PC-3 (cell line): ENCODE measurements around the gene KRT6C. TPM values are rescaled to one million over a fixed set of nuclear protein-coding genes. Genes with fewer than 3 reads are reported as not detected.

ENCODE experiments used
- ATAC-seq: fragments of 200-7000 bp; cut with Tn5 transposase; 2 replicates; pipeline ENCODE4 v1.9.1; 2020; ENCODE audit warnings: mild to moderate bottlenecking, moderate library complexity
- BruUV-seq: library from RNA; stranded (reverse); fragments of 400-500 nt; replicated peaks from 2 replicates; lab custom pipeline; 2021; lab: Mats Ljungman, UMichigan
- CTCF ChIA-PET: fragments of 300-600 bp; sonication (Branson Sonifier 250); formaldehyde crosslinking; loops from one replicate; lab custom pipeline; 2022; ENCODE audit warnings: antibody characterized with exemption; lab: Charles Lee
- POLR2A ChIA-PET: fragments of 300-600 bp; sonication (Branson Sonifier 250); formaldehyde crosslinking; loops from one replicate; lab custom pipeline; 2022; ENCODE audit warnings: antibody characterized with exemption; ENCODE audit not compliant: unreplicated experiment; lab: Charles Lee
- DNase-seq: peaks from one replicate; pipeline ENCODE4 v3.0.0-alpha.2; 2015
- H2AFZ ChIP-seq: fragments of 300-600 bp; sonication (generic); 2 replicates; pipeline ENCODE4 v1.6.0; 2016; ENCODE audit warnings: antibody characterized with exemption, low read length
- H3F3A ChIP-seq: fragments of 300-600 bp; sonication (generic); one replicate; pipeline ENCODE4 v1.6.0; 2017; ENCODE audit warnings: antibody characterized with exemption, low read length, control low read depth, mild to moderate bottlenecking; ENCODE audit not compliant: unreplicated experiment
- H3K27ac ChIP-seq: fragments of 300-600 bp; sonication (generic); 2 replicates; pipeline ENCODE4 v1.5.1; 2016; ENCODE audit warnings: mild to moderate bottlenecking, low read length
- H3K27me3 ChIP-seq: fragments of 300-600 bp; sonication (generic); 2 replicates; pipeline ENCODE4 v1.6.1; 2016; ENCODE audit warnings: low read length, mixed read lengths
- H3K36me3 ChIP-seq: fragments of 300-600 bp; sonication (generic); 2 replicates; pipeline ENCODE4 v1.6.1; 2016; ENCODE audit warnings: low read depth, mixed run types, low read length, mixed read lengths
- H3K4me1 ChIP-seq: fragments of 300-600 bp; sonication (generic); 2 replicates; pipeline ENCODE4 v1.5.1; 2016; ENCODE audit warnings: low read length; ENCODE audit not compliant: insufficient read depth
- H3K4me2 ChIP-seq: fragments of 300-600 bp; sonication (generic); 2 replicates; pipeline ENCODE4 v1.6.0; 2016; ENCODE audit warnings: low read length
- H3K4me3 ChIP-seq: fragments of 300-600 bp; sonication (generic); 2 replicates; pipeline ENCODE4 v1.5.1; 2016; ENCODE audit warnings: mild to moderate bottlenecking, low read length, mixed read lengths
- H3K79me2 ChIP-seq: fragments of 300-600 bp; sonication (generic); 2 replicates; pipeline ENCODE4 v1.6.1; 2017; ENCODE audit warnings: low read length, mixed read lengths
- H3K9ac ChIP-seq: fragments of 300-600 bp; sonication (generic); 2 replicates; pipeline ENCODE4 v1.6.0; 2016; ENCODE audit warnings: mild to moderate bottlenecking, low read length
- H3K9me2 ChIP-seq: fragments of 300-600 bp; sonication (generic); replicated peaks from 2 replicates; pipeline ENCODE4 v1.6.1; 2016; ENCODE audit warnings: mixed run types, low read length, mixed read lengths
- H3K9me3 ChIP-seq: fragments of 300-600 bp; sonication (generic); 2 replicates; pipeline ENCODE4 v1.6.1; 2016; ENCODE audit warnings: low read length, mixed read lengths
- H4K20me1 ChIP-seq: fragments of 300-600 bp; sonication (generic); 2 replicates; pipeline ENCODE4 v1.6.1; 2016; ENCODE audit warnings: low read length, mixed read lengths
- CTCF ChIP-seq: fragments of 300-600 bp; sonication (generic); conservative IDR thresholded peaks from 2 replicates; pipeline ENCODE4 v1.5.1; 2017; ENCODE audit warnings: antibody characterized with exemption, low read depth, mild to moderate bottlenecking, low read length
- EZH2 ChIP-seq: fragments of 300-600 bp; sonication (generic); IDR thresholded peaks from one replicate; pipeline ENCODE4 v1.6.1; 2017; ENCODE audit warnings: antibody characterized with exemption, mild to moderate bottlenecking, low read length; ENCODE audit not compliant: unreplicated experiment
- EZH2phosphoT487 ChIP-seq: fragments of 300-600 bp; sonication (generic); IDR thresholded peaks from 2 replicates; pipeline ENCODE4 v1.6.1; 2018; ENCODE audit warnings: mild to moderate bottlenecking, antibody characterized with exemption, low read length, borderline replicate concordance
- intact Hi-C: fragments of 100-400 bp; cut with micrococcal nuclease; formaldehyde crosslinking; loops from 2 replicates; pipeline ENCODE4 v1.9.0; 2023
- total RNA-seq: library from RNA; depleted of rRNA; stranded (reverse); fragments of >200 nt; gene quantifications from 2 replicates; pipeline ENCODE4 v1.2.3, GENCODE V29; 2014

KRT6C gene
- total RNA-seq, 1 experiment from 2014 or later = not detected

GRCh38 chr12:52519387-52519703 lies 45.7 kb upstream of the KRT6C start:
- CTCF ChIA-PET = no interaction called here
- Histone ChIP-seq H3K4me3 (no peak overlapping the region), H3K9me3 (no peaks in the 10 kb centered on the region), H3F3A (no peaks in the 10 kb centered on the region), H2AFZ (no peak overlapping the region), H3K27ac (no peak overlapping the region), H3K9me2 (no peaks in the 10 kb centered on the region), H3K4me1 (peaks cover 27% of the 10 kb centered on the region), H3K9ac (no peak overlapping the region), H4K20me1 (no peaks in the 10 kb centered on the region), H3K4me2 (no peak overlapping the region), H3K27me3 (no peaks in the 10 kb centered on the region), H3K79me2 (no peaks in the 10 kb centered on the region), H3K36me3 (no peaks in the 10 kb centered on the region)
- intact Hi-C loops = no loop called here
- BruUV-seq = no TSS peak
- TF ChIP-seq CTCF (no peak), EZH2 (no peak), EZH2phosphoT487 (no peak)
- POLR2A ChIA-PET = no interaction called here
- no peak for ATAC-seq
- no peak for DNase-seq

GRCh38 chr12:52518574-52519386 lies 45.2 kb upstream of the KRT6C start:
- no peak overlapping the region for H3K4me3 ChIP-seq

More at GRCh38 chr12:52518574-52519386, 45.2 kb upstream of the KRT6C start:
- H3K4me2 ChIP-seq = no peak overlapping the region
- intact Hi-C loops = no loop called here
- no peaks in the 10 kb centered on the region for H4K20me1 ChIP-seq
- H3K9me2 ChIP-seq = no peaks in the 10 kb centered on the region
- no peaks in the 10 kb centered on the region for H3K79me2 ChIP-seq
- H3K4me1 ChIP-seq = peaks cover 27% of the 10 kb centered on the region
- H2AFZ ChIP-seq = no peak overlapping the region
- H3K36me3 ChIP-seq = no peaks in the 10 kb centered on the region
- H3K9me3 ChIP-seq = no peaks in the 10 kb centered on the region
- ATAC-seq (no peak), DNase-seq (no peak)
- no peak overlapping the region for H3K9ac ChIP-seq
- no peaks in the 10 kb centered on the region for H3F3A ChIP-seq
- CTCF ChIA-PET = no interaction called here
- TF ChIP-seq EZH2phosphoT487 = no peak
- no peak for TF ChIP-seq EZH2
- TF ChIP-seq CTCF = no peak
- H3K27ac ChIP-seq = no peak overlapping the region
- POLR2A ChIA-PET = no interaction called here
- no TSS peak for BruUV-seq
- H3K27me3 ChIP-seq = no peaks in the 10 kb centered on the region
